Tibial nerve (tissue), 4 donors: ENCODE data around the gene LMOD2.

Source experiments
- CTCF ChIP-seq, 5 experiments: fragments of 200-600 bp in 3 of 5; fragments of 450-650 bp in 2 of 5; sonication (generic) in 3 of 5; IDR thresholded peaks; one replicate each; pipeline ENCODE4 v1.5.1; 2016 to 2019; ENCODE audit warnings: antibody characterized with exemption in 5 of 5, mild to moderate bottlenecking in 3 of 5, moderate library complexity in 2 of 5
- EP300 ChIP-seq, 2 donors: sonication (generic); formaldehyde crosslinking; IDR thresholded peaks; one replicate each; pipeline ENCODE4 v1.6.1; 2017; ENCODE audit warnings: antibody characterized with exemption in 2 of 2, mild to moderate bottlenecking in 1 of 2
- POLR2A ChIP-seq, 2 donors: fragments of 450-650 bp; IDR thresholded peaks; one replicate each; pipeline ENCODE4 v1.6.1; 2017; ENCODE audit warnings: antibody characterized with exemption in 2 of 2, mild to moderate bottlenecking in 2 of 2, moderate library complexity in 2 of 2

DNA sequence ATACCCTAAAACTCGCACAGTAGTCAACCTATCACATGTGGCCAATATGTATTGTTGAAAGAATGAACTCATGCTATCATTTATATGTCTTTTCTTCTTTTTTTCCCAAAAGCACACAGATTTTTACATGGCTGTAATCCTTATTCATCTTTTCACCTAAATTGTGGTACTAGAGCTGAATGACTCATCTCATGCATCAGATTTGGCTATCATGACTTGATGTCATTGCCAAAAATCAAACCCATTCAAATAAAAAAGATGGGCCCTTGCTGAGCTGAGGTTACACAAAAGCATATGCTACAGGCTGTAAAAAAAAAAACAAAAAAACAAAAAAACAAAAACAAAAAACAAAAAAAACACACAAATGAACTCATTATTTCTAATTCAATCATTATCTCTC, 3.3 kb upstream of the LMOD2 start:
- TF ChIP-seq CTCF (IDR thresholded peaks at IDR 0.05), result no peak
- no peak for TF ChIP-seq POLR2A (IDR thresholded peaks at IDR 0.05)
- TF ChIP-seq EP300 (IDR thresholded peaks at IDR 0.05), result no peak
